OCI-LY1 (cell line): Measurements from ENCODE around the gene ZNF180.

Source experiments
- H2AFZ ChIP-seq: fragments of 200-600 bp; sonication (generic), shearing (Covaris generic); 2 replicates; pipeline ENCODE4 v1.6.0; 2014; ENCODE audit warnings: antibody characterized with exemption, mild to moderate bottlenecking, low read length
- H3F3A ChIP-seq: fragments of 200-600 bp; sonication (generic), shearing (Covaris generic); 2 replicates; pipeline ENCODE4 v1.6.0; 2014; ENCODE audit warnings: mild to moderate bottlenecking, antibody characterized with exemption, low read length, moderate library complexity; ENCODE audit not compliant: insufficient read depth
- H3K27ac ChIP-seq: fragments of 200-600 bp; sonication (generic); 2 replicates; pipeline ENCODE4 v1.5.1; 2014; ENCODE audit warnings: low read length, mixed run types, mild to moderate bottlenecking, low read depth; ENCODE audit not compliant: poor library complexity, severe bottlenecking
- H3K27me3 ChIP-seq: fragments of 200-600 bp; sonication (generic); 2 replicates; pipeline ENCODE4 v1.6.0; 2014; ENCODE audit warnings: antibody characterized with exemption, mild to moderate bottlenecking, low read length, moderate library complexity; ENCODE audit not compliant: insufficient read depth
- H3K36me3 ChIP-seq: fragments of 200-600 bp; sonication (generic); 2 replicates; pipeline ENCODE4 v1.6.1; 2014; ENCODE audit warnings: mild to moderate bottlenecking, antibody characterized with exemption, low read length, moderate library complexity, mixed read lengths; ENCODE audit not compliant: insufficient read depth
- H3K4me1 ChIP-seq: fragments of 200-600 bp; sonication (generic); 2 replicates; pipeline ENCODE4 v1.5.1; 2014; ENCODE audit warnings: mild to moderate bottlenecking, low read length, moderate library complexity; ENCODE audit not compliant: insufficient read depth, severe bottlenecking
- H3K4me2 ChIP-seq: fragments of 200-600 bp; sonication (generic), shearing (Covaris generic); 2 replicates; pipeline ENCODE4 v1.6.1; 2014; ENCODE audit warnings: low read length
- H3K4me3 ChIP-seq: fragments of 200-600 bp; sonication (generic); 2 replicates; pipeline ENCODE4 v1.5.1; 2014; ENCODE audit warnings: low read length, low read depth, mild to moderate bottlenecking, mixed read lengths; ENCODE audit not compliant: poor library complexity, severe bottlenecking
- H3K79me2 ChIP-seq: fragments of 200-600 bp; shearing (Covaris generic); 2 replicates; pipeline ENCODE4 v1.6.1; 2016; ENCODE audit warnings: mixed run types, low read length, mixed read lengths; ENCODE audit not compliant: insufficient read depth
- H3K9ac ChIP-seq: fragments of 200-600 bp; sonication (generic), shearing (Covaris generic); 2 replicates; pipeline ENCODE4 v1.6.1; 2014; ENCODE audit warnings: mild to moderate bottlenecking, low read length, mixed read lengths
- H3K9me2 ChIP-seq: fragments of 200-600 bp; sonication (generic), shearing (Covaris generic); 2 replicates; pipeline ENCODE4 v1.6.1; 2014; ENCODE audit warnings: low read depth, mild to moderate bottlenecking, low read length, mixed read lengths
- H3K9me3 ChIP-seq: fragments of 200-600 bp; shearing (Covaris generic); 2 replicates; pipeline ENCODE4 v1.6.1; 2014; ENCODE audit warnings: low read length, mixed read lengths
- H4K20me1 ChIP-seq: fragments of 200-600 bp; sonication (generic), shearing (Covaris generic); 2 replicates; pipeline ENCODE4 v1.6.0; 2016; ENCODE audit warnings: mild to moderate bottlenecking, low read length; ENCODE audit not compliant: insufficient read depth
- EZH2 ChIP-seq: fragments of 200-600 bp; sonication (generic), shearing (Covaris generic); IDR thresholded peaks from 2 replicates; pipeline ENCODE4 v1.8.0; 2017; ENCODE audit warnings: borderline replicate concordance, mixed run types, mild to moderate bottlenecking, antibody characterized with exemption, low read length, moderate library complexity, mixed read lengths
- TF ChIP-seq, protein P1 (sequence below): fragments of 200-600 bp; sonication (generic), shearing (Covaris generic); IDR thresholded peaks from 2 replicates; pipeline ENCODE4 v1.5.1; 2017; ENCODE audit warnings: mild to moderate bottlenecking, antibody characterized with exemption, low read length, moderate library complexity, mixed read lengths

ZNF180 gene

DNA sequence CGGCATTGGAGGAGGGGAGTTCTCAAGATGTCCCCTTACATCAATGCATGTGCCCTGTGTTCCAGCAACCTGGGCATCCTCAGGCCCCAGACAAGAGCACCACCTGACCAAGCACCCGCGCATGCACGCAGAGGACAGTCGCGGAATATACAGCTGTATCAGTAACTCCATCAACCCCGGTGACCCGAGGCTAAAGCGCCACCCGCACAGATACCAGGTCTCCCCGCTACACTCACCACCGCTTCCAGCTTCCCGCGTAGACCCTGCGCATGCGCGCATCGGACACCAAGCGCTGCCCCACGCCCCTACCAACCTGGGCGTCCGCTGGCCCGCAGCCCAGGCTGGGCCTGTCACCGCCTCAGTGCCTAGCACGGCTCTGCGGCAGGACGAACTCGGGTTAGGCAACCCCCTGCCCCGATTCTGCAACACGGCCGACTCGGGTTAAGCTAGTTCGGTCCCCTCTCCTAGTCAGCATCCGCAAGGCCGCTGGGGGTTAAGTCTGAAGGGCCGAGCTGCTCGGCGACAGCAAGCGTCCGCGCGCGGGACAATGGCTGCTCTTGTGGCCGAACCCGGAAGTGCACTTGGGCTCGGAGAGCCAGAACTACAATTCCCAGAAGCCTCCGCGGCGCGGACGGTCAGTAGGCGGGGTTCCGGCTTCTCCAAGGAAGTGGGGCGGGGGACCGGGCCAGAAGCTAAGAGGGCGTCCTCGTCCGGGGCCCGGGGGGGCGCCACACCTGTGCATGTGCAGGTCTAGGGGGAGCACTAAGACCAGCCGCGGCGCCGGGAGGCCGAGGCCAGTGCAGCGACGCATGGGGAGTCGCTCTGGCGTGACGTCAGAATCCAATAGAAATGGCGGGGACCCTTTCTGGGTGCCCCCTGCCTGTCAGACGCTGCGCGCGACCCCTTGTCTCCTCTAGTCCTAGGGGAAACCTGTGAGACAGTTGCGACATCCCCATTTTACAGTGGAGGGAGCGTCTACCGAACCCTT lies at the start of gene ZNF180:
Gene ZNF180, minus strand, starts transcription at position 561 of the 988 bp plus-strand sequence. CDS start 3,188 bp downstream, outside the sequence.
- Histone ChIP-seq H3K9me2 (no peaks in the 10 kb centered on the region), H3K79me2 (peaks cover 20% of the 10 kb centered on the region), H3K4me2 (peak within 1 kb of the TSS; percentile 73), H3K27ac (peak within 1 kb of the TSS; percentile 58), H4K20me1 (no peaks in the 10 kb centered on the region), H3K4me3 (peak within 1 kb of the TSS; percentile 96), H3K27me3 (no peaks in the 10 kb centered on the region; the same call in 1 of the 2 replicates), H3F3A (no peaks in the 10 kb centered on the region), H3K9ac (peak within 1 kb of the TSS; percentile 89), H2AFZ (peak within 1 kb of the TSS; percentile 96), H3K9me3 (peaks cover 39% of the 10 kb centered on the region), H3K4me1 (peaks cover 13% of the 10 kb centered on the region), H3K36me3 (peaks cover 41% of the 10 kb centered on the region)
- no peak for TF ChIP-seq EZH2
- TF ChIP-seq, protein P1, sequence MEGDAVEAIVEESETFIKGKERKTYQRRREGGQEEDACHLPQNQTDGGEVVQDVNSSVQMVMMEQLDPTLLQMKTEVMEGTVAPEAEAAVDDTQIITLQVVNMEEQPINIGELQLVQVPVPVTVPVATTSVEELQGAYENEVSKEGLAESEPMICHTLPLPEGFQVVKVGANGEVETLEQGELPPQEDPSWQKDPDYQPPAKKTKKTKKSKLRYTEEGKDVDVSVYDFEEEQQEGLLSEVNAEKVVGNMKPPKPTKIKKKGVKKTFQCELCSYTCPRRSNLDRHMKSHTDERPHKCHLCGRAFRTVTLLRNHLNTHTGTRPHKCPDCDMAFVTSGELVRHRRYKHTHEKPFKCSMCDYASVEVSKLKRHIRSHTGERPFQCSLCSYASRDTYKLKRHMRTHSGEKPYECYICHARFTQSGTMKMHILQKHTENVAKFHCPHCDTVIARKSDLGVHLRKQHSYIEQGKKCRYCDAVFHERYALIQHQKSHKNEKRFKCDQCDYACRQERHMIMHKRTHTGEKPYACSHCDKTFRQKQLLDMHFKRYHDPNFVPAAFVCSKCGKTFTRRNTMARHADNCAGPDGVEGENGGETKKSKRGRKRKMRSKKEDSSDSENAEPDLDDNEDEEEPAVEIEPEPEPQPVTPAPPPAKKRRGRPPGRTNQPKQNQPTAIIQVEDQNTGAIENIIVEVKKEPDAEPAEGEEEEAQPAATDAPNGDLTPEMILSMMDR = peak; percentile 25

GRCh38 chr19:44549507-44549906 lies 49.2 kb upstream of the ZNF180 start:
- Histone ChIP-seq H2AFZ (no peak overlapping the region), H3K4me2 (no peak overlapping the region), H4K20me1 (no peaks in the 10 kb centered on the region), H3K36me3 (no peaks in the 10 kb centered on the region), H3K27ac (no peak overlapping the region), H3K9me2 (no peaks in the 10 kb centered on the region), H3K9ac (no peak overlapping the region), H3K9me3 (no peaks in the 10 kb centered on the region), H3K27me3 (no peaks in the 10 kb centered on the region), H3K4me1 (no peaks in the 10 kb centered on the region), H3F3A (no peaks in the 10 kb centered on the region), H3K79me2 (no peaks in the 10 kb centered on the region), H3K4me3 (no peak overlapping the region)
- no peak for TF ChIP-seq EZH2
- TF ChIP-seq, protein P1 = no peak

GRCh38 chr19:44548736-44549135 lies 48.4 kb upstream of the ZNF180 start:
- Histone ChIP-seq H3K9me2 (no peaks in the 10 kb centered on the region), H2AFZ (no peak overlapping the region), H3K36me3 (no peaks in the 10 kb centered on the region), H3K4me1 (no peaks in the 10 kb centered on the region), H3K4me2 (no peak overlapping the region), H3K27me3 (no peaks in the 10 kb centered on the region), H3K27ac (no peak overlapping the region), H3K9me3 (no peaks in the 10 kb centered on the region), H4K20me1 (no peaks in the 10 kb centered on the region), H3K4me3 (no peak overlapping the region), H3F3A (no peaks in the 10 kb centered on the region), H3K9ac (no peak overlapping the region), H3K79me2 (no peaks in the 10 kb centered on the region)
- no peak for TF ChIP-seq EZH2
- TF ChIP-seq, protein P1 = no peak
